IMR-90 (cell line): Measurements from ENCODE around the gene AFAP1L2. TPM values are rescaled to one million over a fixed set of nuclear protein-coding genes. Genes with fewer than 3 reads are reported as not detected.

ENCODE experiments used
- ATAC-seq: fragments of 200-7000 bp; cut with Tn5 transposase; 2 replicates; pipeline ENCODE4 v1.9.1; 2020; ENCODE audit warnings: low read depth, mild to moderate bottlenecking, moderate library complexity
- BruUV-seq: library from RNA; stranded (reverse); fragments of 400-500 nt; replicated peaks from 2 replicates; lab custom pipeline; 2021; lab: Mats Ljungman, UMichigan
- CTCF ChIA-PET: fragments of 300-600 bp; formaldehyde crosslinking; extraction: SDS; loops from one replicate; lab custom pipeline; 2021; ENCODE audit warnings: antibody characterized with exemption; lab: Yijun Ruan, JAX
- POLR2A ChIA-PET: fragments of 300-600 bp; sonication (Branson Sonifier 250); formaldehyde crosslinking; loops from one replicate; lab custom pipeline; 2022; ENCODE audit warnings: antibody characterized with exemption; ENCODE audit not compliant: unreplicated experiment; lab: Charles Lee
- DNase-seq: peaks from one replicate; pipeline ENCODE4 v3.0.0; 2013
- H2AFZ ChIP-seq: replicated peaks from 2 replicates; pipeline ENCODE3; 2013; ENCODE audit warnings: low read length, mild to moderate bottlenecking; ENCODE audit not compliant: poor library complexity
- H2AK5ac ChIP-seq: 2 replicates; pipeline ENCODE4 v1.6.1; 2013; ENCODE audit warnings: low read depth, low read length, inconsistent platforms
- H2AK9ac ChIP-seq: replicated peaks from 2 replicates; pipeline ENCODE3; 2013; ENCODE audit warnings: mild to moderate bottlenecking, low read depth, low read length, moderate library complexity; ENCODE audit not compliant: poor library complexity
- H2BK120ac ChIP-seq: 2 replicates; pipeline ENCODE4 v1.6.1; 2013; ENCODE audit warnings: low read depth, low read length, inconsistent platforms
- H2BK15ac ChIP-seq: 3 replicates; pipeline ENCODE4 v1.6.1; 2013; ENCODE audit warnings: low read depth, low read length, inconsistent platforms
- H2BK20ac ChIP-seq: 2 replicates; pipeline ENCODE4 v1.6.1; 2013; ENCODE audit warnings: low read depth, mild to moderate bottlenecking, inconsistent platforms, low read length, moderate library complexity
- H2BK5ac ChIP-seq: 2 replicates; pipeline ENCODE4 v1.6.1; 2013; ENCODE audit warnings: mild to moderate bottlenecking, low read depth, low read length, inconsistent platforms; ENCODE audit not compliant: poor library complexity, severe bottlenecking
- H3K14ac ChIP-seq: replicated peaks from 2 replicates; pipeline ENCODE4 v1.6.1; 2013; ENCODE audit warnings: low read depth, low read length, inconsistent platforms
- H3K18ac ChIP-seq: 2 replicates; pipeline ENCODE4 v1.6.1; 2013; ENCODE audit warnings: low read depth, low read length, control low read depth
- H3K23ac ChIP-seq: 2 replicates; pipeline ENCODE4 v1.6.1; 2013; ENCODE audit warnings: low read depth, low read length, inconsistent platforms
- H3K27ac ChIP-seq: 2 replicates; pipeline ENCODE4 v1.5.1; 2013; ENCODE audit warnings: mild to moderate bottlenecking, control low read depth, low read length; ENCODE audit not compliant: insufficient read depth
- H3K27me3 ChIP-seq: 2 replicates; pipeline ENCODE4 v1.6.1; 2013; ENCODE audit warnings: low read length; ENCODE audit not compliant: control insufficient read depth, insufficient read depth
- H3K36me3 ChIP-seq: 2 replicates; pipeline ENCODE4 v1.6.1; 2013; ENCODE audit warnings: low read length, mixed read lengths; ENCODE audit not compliant: control insufficient read depth, insufficient read depth
- H3K4ac ChIP-seq: 2 replicates; pipeline ENCODE4 v1.6.1; 2013; ENCODE audit warnings: low read depth, low read length, inconsistent platforms
- H3K4me1 ChIP-seq: 2 replicates; pipeline ENCODE4 v1.6.1; 2013; ENCODE audit warnings: low read length, mixed read lengths; ENCODE audit not compliant: control insufficient read depth, insufficient read depth
- H3K4me2 ChIP-seq: 2 replicates; pipeline ENCODE4 v1.6.1; 2013; ENCODE audit warnings: low read depth, mild to moderate bottlenecking, control low read depth, low read length, moderate library complexity
- H3K4me3 ChIP-seq: 2 replicates; pipeline ENCODE4 v1.5.1; 2013; ENCODE audit warnings: low read depth, mild to moderate bottlenecking, control low read depth, low read length, moderate library complexity; ENCODE audit not compliant: insufficient read depth
- H3K56ac ChIP-seq: 2 replicates; pipeline ENCODE4 v1.6.1; 2013; ENCODE audit warnings: low read length, inconsistent platforms; ENCODE audit not compliant: insufficient read depth; ENCODE audit errors: extremely low read depth
- H3K79me1 ChIP-seq, 2 experiments: 2 replicates each; pipeline ENCODE4 v1.6.1; 2013; ENCODE audit warnings: low read length in 2 of 2, inconsistent platforms in 1 of 2, low read depth in 1 of 2
- H3K9ac ChIP-seq: 2 replicates; pipeline ENCODE4 v1.6.1; 2013; ENCODE audit warnings: low read depth, low read length, control low read depth
- H3K9me1 ChIP-seq: 2 replicates; pipeline ENCODE4 v1.6.1; 2013; ENCODE audit warnings: low read length, inconsistent platforms; ENCODE audit not compliant: insufficient read depth
- H3K9me3 ChIP-seq: 2 replicates; pipeline ENCODE4 v1.6.1; 2013; ENCODE audit warnings: low read length; ENCODE audit not compliant: control insufficient read depth, insufficient read depth
- H4K20me1 ChIP-seq: 2 replicates; pipeline ENCODE4 v1.6.1; 2013; ENCODE audit warnings: low read length, inconsistent platforms; ENCODE audit not compliant: insufficient read depth
- H4K5ac ChIP-seq: 2 replicates; pipeline ENCODE4 v1.6.1; 2013; ENCODE audit warnings: mild to moderate bottlenecking, low read depth, low read length, control low read depth
- H4K8ac ChIP-seq, 2 experiments: 2 replicates each; pipeline ENCODE4 v1.6.1; 2013; ENCODE audit warnings: low read depth in 2 of 2, low read length in 2 of 2, control low read depth in 1 of 2, inconsistent platforms in 1 of 2
- H4K91ac ChIP-seq: 2 replicates; pipeline ENCODE4 v1.6.1; 2013; ENCODE audit warnings: low read depth, low read length, inconsistent platforms; ENCODE audit not compliant: insufficient read depth
- BHLHE40 ChIP-seq: fragments of 150-350 bp; IDR thresholded peaks from 2 replicates; pipeline ENCODE4 v1.6.1; 2016; ENCODE audit warnings: mild to moderate bottlenecking, low read depth, low read length
- CEBPB ChIP-seq: IDR thresholded peaks from 2 replicates; pipeline ENCODE4 v1.6.1; 2012; ENCODE audit warnings: low read depth, low read length, improper control_type of control experiment
- CHD1 ChIP-seq: IDR thresholded peaks from 2 replicates; pipeline ENCODE4 v1.6.1; 2012; ENCODE audit warnings: low read depth, low read length, improper control_type of control experiment
- FOS ChIP-seq: fragments of 150-350 bp; IDR thresholded peaks from 2 replicates; pipeline ENCODE4 v1.6.1; 2016; ENCODE audit warnings: low read depth, low read length
- MAFK ChIP-seq: IDR thresholded peaks from 2 replicates; pipeline ENCODE4 v1.6.1; 2012; ENCODE audit warnings: low read depth, low read length, improper control_type of control experiment
- MAZ ChIP-seq: IDR thresholded peaks from 2 replicates; pipeline ENCODE4 v1.6.1; 2012; ENCODE audit warnings: low read depth, mild to moderate bottlenecking, low read length, improper control_type of control experiment, moderate library complexity, borderline replicate concordance
- MXI1 ChIP-seq: IDR thresholded peaks from 2 replicates; pipeline ENCODE4 v1.6.1; 2012; ENCODE audit warnings: low read depth, mild to moderate bottlenecking, low read length, moderate library complexity, borderline replicate concordance
- NFE2L2 ChIP-seq: fragments of 150-350 bp; IDR thresholded peaks from 2 replicates; pipeline ENCODE4 v1.6.1; 2016; ENCODE audit warnings: low read depth, mild to moderate bottlenecking, low read length
- POLR2A ChIP-seq: IDR thresholded peaks from 2 replicates; pipeline ENCODE4 v1.6.1; 2012; ENCODE audit warnings: mild to moderate bottlenecking, low read depth, low read length
- RAD21 ChIP-seq: IDR thresholded peaks from 2 replicates; pipeline ENCODE4 v1.6.1; 2012; ENCODE audit warnings: low read length, improper control_type of control experiment
- RCOR1 ChIP-seq: IDR thresholded peaks from 2 replicates; pipeline ENCODE4 v1.6.1; 2012; ENCODE audit warnings: mild to moderate bottlenecking, low read length, improper control_type of control experiment; ENCODE audit not compliant: insufficient replicate concordance
- RFX5 ChIP-seq: IDR thresholded peaks from 2 replicates; pipeline ENCODE4 v1.8.0; 2012; ENCODE audit warnings: low read depth, mild to moderate bottlenecking, low read length, moderate library complexity
- SMC3 ChIP-seq: fragments of 150-350 bp; IDR thresholded peaks from 2 replicates; pipeline ENCODE4 v1.6.1; 2016; ENCODE audit warnings: low read depth, mild to moderate bottlenecking, antibody characterized with exemption, low read length, moderate library complexity
- USF2 ChIP-seq: fragments of 150-350 bp; IDR thresholded peaks from 2 replicates; pipeline ENCODE4 v1.6.1; 2017; ENCODE audit warnings: mild to moderate bottlenecking, antibody characterized with exemption, low read length, low read depth
- WGBS, 2 experiments: methylation state at CpG; one replicate each; pipeline versions ENCODE4 v1.1.5 to v1.1.7; 2013; ENCODE audit warnings: missing lambda C conversion rate in 2 of 2; ENCODE audit not compliant: insufficient read length in 1 of 2; ENCODE audit errors: extremely low coverage in 2 of 2; 5-methylcytosine and 5-hydroxymethylcytosine counted together
- dilution Hi-C: fragments of 300-500 bp; cut with HindIII; formaldehyde crosslinking; loops from one replicate; pipeline ENCODE4 v1.14.3; 2018; ENCODE audit warnings: low sequenced_read_pairs; ENCODE audit not compliant: unreplicated experiment
- in situ Hi-C: fragments of 300-500 bp; cut with MboI; formaldehyde crosslinking; loops from 3 replicates; pipeline ENCODE4 v1.14.3; 2019; ENCODE audit warnings: low sequenced_read_pairs, inconsistent platforms, mixed read lengths
- intact Hi-C: fragments of 100-400 bp; cut with micrococcal nuclease; formaldehyde crosslinking; loops from 2 replicates; pipeline ENCODE4 v1.10.0; 2022
- polyA plus RNA-seq, 3 experiments: library from polyadenylated mRNA; depleted of rRNA; stranded (reverse); fragments of >200 nt; gene quantifications; 2 replicates each; pipeline ENCODE4 v1.2.3, GENCODE V29; 2012; ENCODE audit warnings: low replicate concordance in 1 of 3
- total RNA-seq: library from RNA; depleted of rRNA; stranded (reverse); fragments of >200 nt; gene quantifications from 2 replicates; pipeline ENCODE4 v1.2.3, GENCODE V29; 2012
- TF ChIP-seq, protein P1 (sequence below): fragments of 150-350 bp; IDR thresholded peaks from 2 replicates; pipeline ENCODE4 v1.6.1; 2016; ENCODE audit warnings: low read depth, mild to moderate bottlenecking, low read length, moderate library complexity, borderline replicate concordance
- TF ChIP-seq, protein P2 (sequence below): conservative IDR thresholded peaks from 2 replicates; pipeline ENCODE4 v1.5.1; 2012; ENCODE audit warnings: mild to moderate bottlenecking, low read depth, low read length, improper control_type of control experiment

AFAP1L2 gene
- total and polyA plus RNA-seq, 2 of the 4 experiments (the other 2 are of a cell fraction), result under 0.01 to 0.10 TPM

DNA sequence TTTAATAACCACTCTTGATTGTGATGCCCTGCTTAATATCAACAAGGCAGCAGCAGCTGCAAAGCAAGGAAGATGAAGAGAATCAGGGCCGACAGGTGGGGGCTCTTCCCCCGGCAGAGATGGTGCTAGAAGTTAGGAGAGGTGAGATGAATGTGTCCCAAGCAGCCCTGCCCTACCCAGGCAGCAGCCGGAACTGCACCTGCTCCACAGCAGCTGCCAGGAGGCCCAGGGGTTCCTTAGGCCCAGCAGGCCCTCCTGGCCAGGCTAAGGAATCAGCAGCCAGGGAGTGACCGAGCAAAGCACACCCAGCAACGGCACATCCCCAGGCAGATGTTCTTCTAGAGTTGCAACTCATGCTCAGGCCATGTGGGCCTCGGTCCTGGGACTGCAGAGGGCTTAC is 17.9 kb downstream of the AFAP1L2 start:
- no peak for TF ChIP-seq SMC3
- TF ChIP-seq MAFK, result no peak
- TF ChIP-seq BHLHE40, result no peak
- TF ChIP-seq RAD21, result no peak
- no peak for TF ChIP-seq CEBPB
- TF ChIP-seq MXI1, result no peak
- TF ChIP-seq MAZ, result no peak
- TF ChIP-seq RFX5, result no peak
- no peak for TF ChIP-seq RCOR1
- TF ChIP-seq, protein P1, sequence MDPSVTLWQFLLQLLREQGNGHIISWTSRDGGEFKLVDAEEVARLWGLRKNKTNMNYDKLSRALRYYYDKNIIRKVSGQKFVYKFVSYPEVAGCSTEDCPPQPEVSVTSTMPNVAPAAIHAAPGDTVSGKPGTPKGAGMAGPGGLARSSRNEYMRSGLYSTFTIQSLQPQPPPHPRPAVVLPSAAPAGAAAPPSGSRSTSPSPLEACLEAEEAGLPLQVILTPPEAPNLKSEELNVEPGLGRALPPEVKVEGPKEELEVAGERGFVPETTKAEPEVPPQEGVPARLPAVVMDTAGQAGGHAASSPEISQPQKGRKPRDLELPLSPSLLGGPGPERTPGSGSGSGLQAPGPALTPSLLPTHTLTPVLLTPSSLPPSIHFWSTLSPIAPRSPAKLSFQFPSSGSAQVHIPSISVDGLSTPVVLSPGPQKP, result no peak
- TF ChIP-seq USF2, result no peak
- no peak for TF ChIP-seq NFE2L2
- no peak for TF ChIP-seq CHD1
- TF ChIP-seq, protein P2, sequence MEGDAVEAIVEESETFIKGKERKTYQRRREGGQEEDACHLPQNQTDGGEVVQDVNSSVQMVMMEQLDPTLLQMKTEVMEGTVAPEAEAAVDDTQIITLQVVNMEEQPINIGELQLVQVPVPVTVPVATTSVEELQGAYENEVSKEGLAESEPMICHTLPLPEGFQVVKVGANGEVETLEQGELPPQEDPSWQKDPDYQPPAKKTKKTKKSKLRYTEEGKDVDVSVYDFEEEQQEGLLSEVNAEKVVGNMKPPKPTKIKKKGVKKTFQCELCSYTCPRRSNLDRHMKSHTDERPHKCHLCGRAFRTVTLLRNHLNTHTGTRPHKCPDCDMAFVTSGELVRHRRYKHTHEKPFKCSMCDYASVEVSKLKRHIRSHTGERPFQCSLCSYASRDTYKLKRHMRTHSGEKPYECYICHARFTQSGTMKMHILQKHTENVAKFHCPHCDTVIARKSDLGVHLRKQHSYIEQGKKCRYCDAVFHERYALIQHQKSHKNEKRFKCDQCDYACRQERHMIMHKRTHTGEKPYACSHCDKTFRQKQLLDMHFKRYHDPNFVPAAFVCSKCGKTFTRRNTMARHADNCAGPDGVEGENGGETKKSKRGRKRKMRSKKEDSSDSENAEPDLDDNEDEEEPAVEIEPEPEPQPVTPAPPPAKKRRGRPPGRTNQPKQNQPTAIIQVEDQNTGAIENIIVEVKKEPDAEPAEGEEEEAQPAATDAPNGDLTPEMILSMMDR, result no peak
- TF ChIP-seq POLR2A, result no peak
- TF ChIP-seq FOS, result no peak
- no peak overlapping the region for H2AK5ac ChIP-seq
- H3K18ac ChIP-seq, result no peak overlapping the region
- no peak overlapping the region for H3K4me2 ChIP-seq
- no peaks in the 10 kb centered on the region for H3K9me3 ChIP-seq
- H2AFZ ChIP-seq, result no peak overlapping the region
- peak overlapping the region; percentile 63 for H2AK9ac ChIP-seq
- DNase-seq, result no peak
- intact Hi-C loops (no loop called here), dilution Hi-C loops (no loop called here), in situ Hi-C loops (no loop called here)
- H3K9ac ChIP-seq, result no peak overlapping the region
- no peak overlapping the region for H2BK20ac ChIP-seq
- H2BK15ac ChIP-seq, result no peak overlapping the region
- no peak overlapping the region for H4K91ac ChIP-seq
- no peaks in the 10 kb centered on the region for H3K79me1 ChIP-seq
- no peak overlapping the region for H4K8ac ChIP-seq
- POLR2A ChIA-PET, result no interaction called here
- H2BK120ac ChIP-seq, result no peak overlapping the region
- ATAC-seq, result no peak
- H3K14ac ChIP-seq, result no peak overlapping the region
- no TSS peak for BruUV-seq
- H3K4me1 ChIP-seq, result no peaks in the 10 kb centered on the region
- H3K36me3 ChIP-seq, result no peaks in the 10 kb centered on the region; the same call in 1 of the 2 replicates
- no peak overlapping the region for H4K5ac ChIP-seq
- H2BK5ac ChIP-seq, result no peak overlapping the region
- H3K9me1 ChIP-seq, result no peaks in the 10 kb centered on the region
- H3K27ac ChIP-seq, result no peak overlapping the region
- no peak overlapping the region for H3K4me3 ChIP-seq
- no peak overlapping the region for H3K23ac ChIP-seq
- CTCF ChIA-PET, result no interaction called here
- H3K27me3 ChIP-seq, result peaks cover 27% of the 10 kb centered on the region
- H4K20me1 ChIP-seq, result no peaks in the 10 kb centered on the region
- H3K4ac ChIP-seq, result no peak overlapping the region
- no peak overlapping the region for H3K56ac ChIP-seq
- WGBS, 2 experiments, result 63% methylated on average over 3 of the region's 6 CpGs; no CpG with 5 or more reads in 1 of the 2 experiments
